GM19452 (cell line): ENCODE measurements around the gene SLC25A45.
A peak's percentile ranks its signal among the peaks of the same experiment; 100 is the strongest.

Experiments
- ATAC-seq: cut with Tn5 transposase; IDR thresholded peaks from one replicate; pipeline ENCODE4 v1.9.1; 2021; ENCODE audit not compliant: unreplicated experiment

SLC25A45 gene

GRCh38 chr11:65382033-65382803 lies at the start of gene SLC25A45:
TSS of gene SLC25A45 (minus strand) at chr11:65382646. CDS start at chr11:65381951, 695 bp downstream.
- peak; percentile 63 for ATAC-seq

GRCh38 chr11:65431451-65432099 lies 49.1 kb upstream of the SLC25A45 start:
- no peak for ATAC-seq

- ATAC-seq, result no peak
Observed at GRCh38 chr11:65430406-65431217, 48.2 kb upstream of the SLC25A45 start.

GRCh38 chr11:65429724-65430405 lies 47.4 kb upstream of the SLC25A45 start:
- no peak for ATAC-seq

- no peak for ATAC-seq
Observed at GRCh38 chr11:65429068-65429681, 46.7 kb upstream of the SLC25A45 start.

- no peak for ATAC-seq
Observed at GRCh38 chr11:65428578-65429067, 46.2 kb upstream of the SLC25A45 start.

- no peak for ATAC-seq
Observed at GRCh38 chr11:65427691-65428577, 45.5 kb upstream of the SLC25A45 start.

- ATAC-seq, result no peak
Observed at GRCh38 chr11:65426839-65427690, 44.6 kb upstream of the SLC25A45 start.

- ATAC-seq, result no peak
Observed at GRCh38 chr11:65425971-65426838, 43.8 kb upstream of the SLC25A45 start.

- no peak for ATAC-seq
Observed at GRCh38 chr11:65425105-65425970, 42.9 kb upstream of the SLC25A45 start.

GRCh38 chr11:65424205-65425104 lies 42.0 kb upstream of the SLC25A45 start:
- no peak for ATAC-seq

- ATAC-seq, result no peak
Observed at GRCh38 chr11:65423516-65424204, 41.2 kb upstream of the SLC25A45 start.

- no peak for ATAC-seq
Observed at GRCh38 chr11:65422633-65423515, 40.4 kb upstream of the SLC25A45 start, which contains the start of gene NEAT1. TSS of gene NEAT1 (plus strand) at chr11:65422798.
